Tibial nerve (tissue), 4 donors: ENCODE measurements around the gene ANKS6. TPM values are rescaled to one million over a fixed set of nuclear protein-coding genes. Genes with fewer than 3 reads are reported as not detected.

Experiments used
- DNase-seq, 2 donors: peaks; one replicate each; pipeline ENCODE4 v3.0.0-alpha.2; 2019; ENCODE audit warnings: low spot score in 2 of 2
- H3K27ac ChIP-seq, 4 donors: fragments of 200-600 bp; sonication (generic) in 3 of 4; one replicate each; pipeline ENCODE4 v1.5.1; 2017 to 2019; ENCODE audit warnings: mild to moderate bottlenecking in 1 of 4
- H3K27me3 ChIP-seq, 2 donors: fragments of 200-600 bp; sonication (generic) in 1 of 2; one replicate each; pipeline versions ENCODE4 v1.5.1 to v1.6.0; 2017 to 2019
- H3K36me3 ChIP-seq, 3 donors: fragments of 200-600 bp; sonication (generic); one replicate each; pipeline ENCODE4 v1.5.1; 2018 to 2019
- H3K4me1 ChIP-seq, 4 donors: fragments of 200-600 bp; sonication (generic) in 3 of 4; one replicate each; pipeline ENCODE4 v1.5.1; 2017 to 2019
- H3K4me3 ChIP-seq, 4 donors: fragments of 200-600 bp; sonication (generic) in 3 of 4; one replicate each; pipeline ENCODE4 v1.5.1; 2017 to 2019; ENCODE audit warnings: mild to moderate bottlenecking in 1 of 4, moderate library complexity in 1 of 4
- H3K9me3 ChIP-seq, 4 donors: fragments of 200-600 bp; sonication (generic) in 3 of 4; one replicate each; pipeline ENCODE4 v1.5.1; 2017 to 2019
- EP300 ChIP-seq, 2 donors: sonication (generic); formaldehyde crosslinking; IDR thresholded peaks; one replicate each; pipeline ENCODE4 v1.6.1; 2017; ENCODE audit warnings: antibody characterized with exemption in 2 of 2, mild to moderate bottlenecking in 1 of 2
- POLR2A ChIP-seq, 2 donors: fragments of 450-650 bp; IDR thresholded peaks; one replicate each; pipeline ENCODE4 v1.6.1; 2017; ENCODE audit warnings: antibody characterized with exemption in 2 of 2, mild to moderate bottlenecking in 2 of 2, moderate library complexity in 2 of 2
- WGBS, 2 donors: methylation state at CpG; one replicate each; pipeline ENCODE4 v1.1.5; 2018; 5-methylcytosine and 5-hydroxymethylcytosine counted together
- total RNA-seq, 4 donors: library from RNA; depleted of rRNA; stranded (reverse); fragments of >200 nt; gene quantifications; one replicate each; pipeline ENCODE4 v1.1.0, GENCODE V29; 2016
- TF ChIP-seq, protein P1 (sequence below), 5 experiments: fragments of 200-600 bp in 3 of 5; fragments of 450-650 bp in 2 of 5; sonication (generic) in 3 of 5; IDR thresholded peaks; one replicate each; pipeline ENCODE4 v1.5.1; 2016 to 2019; ENCODE audit warnings: antibody characterized with exemption in 5 of 5, mild to moderate bottlenecking in 3 of 5, moderate library complexity in 2 of 5

ANKS6 gene
- total RNA-seq: 10 to 100 TPM; 13.8 to 46.2 (median 27.9) TPM

- WGBS, 2 donors: 12 to 13% methylated on average over 14 to 27 of the region's 86 CpGs
- Histone ChIP-seq H3K27me3 (no peaks in the 10 kb centered on the region), H3K9me3 (peaks cover 0 to 9% (median 0%) of the 10 kb centered on the region in 4 donors), H3K4me3 (peak within 1 kb of the TSS; percentile 45 to 88 (median 68)), H3K27ac (peak within 1 kb of the TSS; percentile 39 to 85 (median 75)), H3K36me3 (no peaks in the 10 kb centered on the region), H3K4me1 (peaks cover 0 to 31% (median 3%) of the 10 kb centered on the region in 4 donors)
- DNase-seq: peak; percentile 72 to 77
- TF ChIP-seq, protein P1, sequence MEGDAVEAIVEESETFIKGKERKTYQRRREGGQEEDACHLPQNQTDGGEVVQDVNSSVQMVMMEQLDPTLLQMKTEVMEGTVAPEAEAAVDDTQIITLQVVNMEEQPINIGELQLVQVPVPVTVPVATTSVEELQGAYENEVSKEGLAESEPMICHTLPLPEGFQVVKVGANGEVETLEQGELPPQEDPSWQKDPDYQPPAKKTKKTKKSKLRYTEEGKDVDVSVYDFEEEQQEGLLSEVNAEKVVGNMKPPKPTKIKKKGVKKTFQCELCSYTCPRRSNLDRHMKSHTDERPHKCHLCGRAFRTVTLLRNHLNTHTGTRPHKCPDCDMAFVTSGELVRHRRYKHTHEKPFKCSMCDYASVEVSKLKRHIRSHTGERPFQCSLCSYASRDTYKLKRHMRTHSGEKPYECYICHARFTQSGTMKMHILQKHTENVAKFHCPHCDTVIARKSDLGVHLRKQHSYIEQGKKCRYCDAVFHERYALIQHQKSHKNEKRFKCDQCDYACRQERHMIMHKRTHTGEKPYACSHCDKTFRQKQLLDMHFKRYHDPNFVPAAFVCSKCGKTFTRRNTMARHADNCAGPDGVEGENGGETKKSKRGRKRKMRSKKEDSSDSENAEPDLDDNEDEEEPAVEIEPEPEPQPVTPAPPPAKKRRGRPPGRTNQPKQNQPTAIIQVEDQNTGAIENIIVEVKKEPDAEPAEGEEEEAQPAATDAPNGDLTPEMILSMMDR (IDR thresholded peaks at IDR 0.05): peak; percentile 52 to 88 (median 82)
- peak; percentile 29 to 37 for TF ChIP-seq POLR2A (IDR thresholded peaks at IDR 0.05)
- TF ChIP-seq EP300 (IDR thresholded peaks at IDR 0.05): peak in 1 of 2 donors; percentile 33
These were observed at the start of gene ANKS6 for GRCh38 chr9:98796364-98797101. TSS of gene ANKS6 (minus strand) at chr9:98796555. CDS start at chr9:98796491, 64 bp downstream.

DNA sequence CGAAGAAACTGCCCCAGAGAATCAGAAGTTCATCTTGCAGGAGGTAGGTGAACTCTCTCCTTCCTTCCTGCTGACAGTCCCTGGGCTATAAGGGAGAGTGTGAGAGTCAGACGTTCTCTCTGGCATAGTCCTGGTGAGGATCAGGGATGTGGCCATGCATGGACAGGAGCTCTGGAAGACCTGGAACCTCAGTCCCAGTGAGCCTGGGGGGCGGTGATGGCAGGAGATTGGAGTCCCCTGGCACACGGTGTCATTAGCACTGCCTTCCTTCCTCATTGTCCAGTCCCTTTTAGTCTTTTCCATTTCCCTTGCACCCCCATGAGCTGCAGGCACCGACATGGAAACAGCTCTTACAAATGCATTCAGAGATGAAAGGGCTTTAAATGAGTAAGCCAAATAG, 49.7 kb upstream of the ANKS6 start:
- Histone ChIP-seq H3K27ac (no peak overlapping the region), H3K27me3 (no peaks in the 10 kb centered on the region), H3K4me1 (peaks cover 0 to 15% (median 0%) of the 10 kb centered on the region in 4 donors), H3K9me3 (no peaks in the 10 kb centered on the region), H3K36me3 (no peaks in the 10 kb centered on the region), H3K4me3 (no peak overlapping the region)
- DNase-seq: no peak
- WGBS, 2 donors: 81 to 86% methylated on average over 5 of the region's 5 CpGs
- no peak for TF ChIP-seq EP300 (IDR thresholded peaks at IDR 0.05)
- TF ChIP-seq, protein P1 (IDR thresholded peaks at IDR 0.05): no peak
- TF ChIP-seq POLR2A (IDR thresholded peaks at IDR 0.05): no peak

GRCh38 chr9:98842510-98842909, 46.2 kb upstream of the ANKS6 start:
- Histone ChIP-seq H3K36me3 (no peaks in the 10 kb centered on the region), H3K27ac (no peak overlapping the region), H3K27me3 (no peaks in the 10 kb centered on the region), H3K4me3 (no peak overlapping the region), H3K9me3 (no peaks in the 10 kb centered on the region), H3K4me1 (no peaks in the 10 kb centered on the region)
- 81 to 82% methylated on average over 7 of the region's 7 CpGs for WGBS, 2 donors
- DNase-seq: no peak
- TF ChIP-seq, protein P1 (IDR thresholded peaks at IDR 0.05): no peak
- no peak for TF ChIP-seq EP300 (IDR thresholded peaks at IDR 0.05)
- TF ChIP-seq POLR2A (IDR thresholded peaks at IDR 0.05): no peak

- no peaks in the 10 kb centered on the region for H3K27me3 ChIP-seq
- no peak overlapping the region for H3K27ac ChIP-seq
- peaks cover 0 to 4% (median 0%) of the 10 kb centered on the region in 4 donors for H3K4me1 ChIP-seq
- no peaks in the 10 kb centered on the region for H3K9me3 ChIP-seq
- H3K4me3 ChIP-seq: no peak overlapping the region
- TF ChIP-seq EP300 (IDR thresholded peaks at IDR 0.05): no peak
- TF ChIP-seq POLR2A (IDR thresholded peaks at IDR 0.05): no peak
- TF ChIP-seq, protein P1 (IDR thresholded peaks at IDR 0.05): no peak
- no peak for DNase-seq
- H3K36me3 ChIP-seq: no peaks in the 10 kb centered on the region
- 81 to 88% methylated on average over 4 of the region's 4 CpGs for WGBS, 2 donors
These were observed 43.4 kb upstream of the ANKS6 start for GRCh38 chr9:98839724-98840123.

GRCh38 chr9:98838868-98839565, 42.7 kb upstream of the ANKS6 start:
- Histone ChIP-seq H3K27ac (no peak overlapping the region), H3K9me3 (no peaks in the 10 kb centered on the region), H3K4me3 (no peak overlapping the region), H3K27me3 (no peaks in the 10 kb centered on the region), H3K4me1 (peaks cover 0 to 4% (median 0%) of the 10 kb centered on the region in 4 donors), H3K36me3 (no peaks in the 10 kb centered on the region)
- no peak for DNase-seq
- no peak for TF ChIP-seq POLR2A (IDR thresholded peaks at IDR 0.05)
- TF ChIP-seq, protein P1 (IDR thresholded peaks at IDR 0.05): no peak
- TF ChIP-seq EP300 (IDR thresholded peaks at IDR 0.05): no peak
- 89 to 92% methylated on average over 6 of the region's 6 CpGs for WGBS, 2 donors
